ENCODE measurements around the gene WNT10A.
A peak's percentile ranks its signal among the peaks of the same experiment; 100 is the strongest.

WNT10A gene

GRCh38 chr2:218855305-218856166 lies 25.1 kb upstream of the WNT10A start:
- Mint-ChIP-seq H3K36me3 (ENCODE audit: low read depth) (no peaks in the 10 kb centered on the region), H3K27ac (peak overlapping the region in 1 of 3 experiments; percentile 50), H3K4me1 (peaks cover 42% of the 10 kb centered on the region), H3K27me3 (ENCODE audit: low read depth) (peaks cover 86% of the 10 kb centered on the region), H3K4me3 (peak overlapping the region in 2 of 3 experiments; percentile 10 to 11), H3K9me3 (no peaks in the 10 kb centered on the region)
- TF ChIP-seq CTCF (IDR thresholded peaks at IDR 0.05; ENCODE audit: unreplicated experiment in 3 of 3): no peak

GRCh38 chr2:218856167-218856895 lies 24.3 kb upstream of the WNT10A start:
- H3K27me3 Mint-ChIP-seq (ENCODE audit: low read depth): peaks cover 88% of the 10 kb centered on the region
- H3K4me3 Mint-ChIP-seq: peak overlapping the region; percentile 29 to 63 (median 48)
- no peaks in the 10 kb centered on the region for H3K9me3 Mint-ChIP-seq
- H3K4me1 Mint-ChIP-seq: peaks cover 49% of the 10 kb centered on the region
- H3K36me3 Mint-ChIP-seq (ENCODE audit: low read depth): no peaks in the 10 kb centered on the region
- TF ChIP-seq CTCF (IDR thresholded peaks at IDR 0.05; ENCODE audit: unreplicated experiment in 3 of 3): no peak
- H3K27ac Mint-ChIP-seq: peak overlapping the region in 1 of 3 experiments; percentile 50

GRCh38 chr2:218856896-218857243 lies 23.8 kb upstream of the WNT10A start:
- Mint-ChIP-seq H3K4me1 (peaks cover 49% of the 10 kb centered on the region), H3K27ac (peak overlapping the region in 1 of 3 experiments; percentile 50), H3K9me3 (no peaks in the 10 kb centered on the region), H3K36me3 (ENCODE audit: low read depth) (no peaks in the 10 kb centered on the region), H3K27me3 (ENCODE audit: low read depth) (peaks cover 90% of the 10 kb centered on the region), H3K4me3 (peak overlapping the region; percentile 29 to 63 (median 48))
- no peak for TF ChIP-seq CTCF (IDR thresholded peaks at IDR 0.05; ENCODE audit: unreplicated experiment in 3 of 3)

- H3K27me3 Mint-ChIP-seq (ENCODE audit: low read depth): peaks cover 94% of the 10 kb centered on the region
- H3K4me1 Mint-ChIP-seq: peaks cover 49% of the 10 kb centered on the region
- H3K27ac Mint-ChIP-seq: peak overlapping the region in 1 of 3 experiments; percentile 37
- H3K36me3 Mint-ChIP-seq (ENCODE audit: low read depth): no peaks in the 10 kb centered on the region
- no peak for TF ChIP-seq CTCF (IDR thresholded peaks at IDR 0.05; ENCODE audit: unreplicated experiment in 3 of 3)
- H3K4me3 Mint-ChIP-seq: peak overlapping the region; percentile 27 to 66 (median 29)
- no peaks in the 10 kb centered on the region for H3K9me3 Mint-ChIP-seq
Observed at GRCh38 chr2:218857371-218858137, 23.1 kb upstream of the WNT10A start.

GRCh38 chr2:218858138-218858445 lies 22.6 kb upstream of the WNT10A start:
- H3K4me3 Mint-ChIP-seq: peak overlapping the region in 2 of 3 experiments; percentile 35 to 48
- peak overlapping the region in 1 of 3 experiments; percentile 15 for H3K27ac Mint-ChIP-seq
- H3K36me3 Mint-ChIP-seq (ENCODE audit: low read depth): no peaks in the 10 kb centered on the region
- no peaks in the 10 kb centered on the region for H3K9me3 Mint-ChIP-seq
- peaks cover 94% of the 10 kb centered on the region for H3K27me3 Mint-ChIP-seq (ENCODE audit: low read depth)
- peaks cover 46% of the 10 kb centered on the region for H3K4me1 Mint-ChIP-seq
- TF ChIP-seq CTCF (IDR thresholded peaks at IDR 0.05; ENCODE audit: unreplicated experiment in 3 of 3): no peak
